ENCODE data around the gene FOCAD. TPM values are rescaled to one million over a fixed set of nuclear protein-coding genes. Genes with fewer than 3 reads are reported as not detected.
A peak's percentile ranks its signal among the peaks of the same experiment; 100 is the strongest.
"Not testable (repeated sequence)": the region's sequence is repeated elsewhere in the genome, so short reads cannot be mapped to it uniquely, and the experiment has no call there.

FOCAD gene
- polyA plus RNA-seq (2013, experiment 1 of 2; ENCODE audit: insufficient read length): 18.8 TPM
- 18.3 TPM for polyA plus RNA-seq (2013, experiment 2 of 2; ENCODE audit: insufficient read length)

- DNase-seq: peak; percentile 95
Measured at GRCh38 chr9:20684035-20684874, at the start of gene FOCAD. Gene FOCAD (plus strand): TSS chr9:20684259. CDS start chr9:20715354, 31,095 bp downstream.

GRCh38 chr9:20634895-20635294, 49.2 kb upstream of the FOCAD start:
- DNase-seq: no peak

- DNase-seq: no peak
Measured at GRCh38 chr9:20636888-20637440, 47.1 kb upstream of the FOCAD start.

GRCh38 chr9:20640331-20641187, 43.5 kb upstream of the FOCAD start:
- no peak for DNase-seq

GRCh38 chr9:20642045-20642444, 42.0 kb upstream of the FOCAD start:
- DNase-seq: no peak

GRCh38 chr9:20643660-20644059, 40.4 kb upstream of the FOCAD start:
- no peak for DNase-seq

GRCh38 chr9:20646656-20647055, 37.4 kb upstream of the FOCAD start:
- DNase-seq: no peak

GRCh38 chr9:20649381-20649780, 34.7 kb upstream of the FOCAD start:
- peak; percentile 25 for DNase-seq

GRCh38 chr9:20650313-20650712, 33.7 kb upstream of the FOCAD start:
- DNase-seq: no peak

GRCh38 chr9:20650750-20651299, 33.2 kb upstream of the FOCAD start:
- no peak for DNase-seq

- DNase-seq: no peak
Measured at GRCh38 chr9:20651939-20652338, 32.1 kb upstream of the FOCAD start.

GRCh38 chr9:20658246-20658667, 25.8 kb upstream of the FOCAD start:
- DNase-seq: not testable (repeated sequence)

- peak; percentile 6 for DNase-seq
Measured at GRCh38 chr9:20658677-20659473, 25.2 kb upstream of the FOCAD start.

GRCh38 chr9:20659474-20659967, 24.5 kb upstream of the FOCAD start:
- DNase-seq: no peak

GRCh38 chr9:20662156-20662555, 21.9 kb upstream of the FOCAD start:
- no peak for DNase-seq

GRCh38 chr9:20663133-20663532, 20.9 kb upstream of the FOCAD start:
- DNase-seq: no peak

- DNase-seq: no peak
Measured at GRCh38 chr9:20664501-20664900, 19.6 kb upstream of the FOCAD start.

- DNase-seq: no peak
Measured at GRCh38 chr9:20670395-20670794, 13.7 kb upstream of the FOCAD start.

GRCh38 chr9:20671635-20672034, 12.4 kb upstream of the FOCAD start:
- DNase-seq: no peak

- not testable (repeated sequence) for DNase-seq
Measured at GRCh38 chr9:20673537-20673936, 10.5 kb upstream of the FOCAD start.

- DNase-seq: no peak
Measured at GRCh38 chr9:20681467-20681866, 2.6 kb upstream of the FOCAD start.

Data from fibroblast of skin of back (primary cell).